Activated CD8-positive, alpha-beta memory T cell treated with anti-CD3 and anti-CD28 coated beads for 48 hours (primary cell): ENCODE measurements around the gene SCN8A.

Experiments
- DNase-seq, 3 experiments: peaks; one replicate each; pipeline ENCODE4 v3.0.0-alpha.2; 2020; ENCODE audit warnings: low read depth in 2 of 3, low spot score in 2 of 3

Gene SCN8A

GRCh38 chr12:51813931-51814310 lies 222.9 kb downstream of the SCN8A start:
- DNase-seq: no peak

- peak in 2 of 3 experiments; percentile 39 to 56 for DNase-seq
These were observed 223.5 kb downstream of the SCN8A start for GRCh38 chr12:51814311-51815088.

DNA sequence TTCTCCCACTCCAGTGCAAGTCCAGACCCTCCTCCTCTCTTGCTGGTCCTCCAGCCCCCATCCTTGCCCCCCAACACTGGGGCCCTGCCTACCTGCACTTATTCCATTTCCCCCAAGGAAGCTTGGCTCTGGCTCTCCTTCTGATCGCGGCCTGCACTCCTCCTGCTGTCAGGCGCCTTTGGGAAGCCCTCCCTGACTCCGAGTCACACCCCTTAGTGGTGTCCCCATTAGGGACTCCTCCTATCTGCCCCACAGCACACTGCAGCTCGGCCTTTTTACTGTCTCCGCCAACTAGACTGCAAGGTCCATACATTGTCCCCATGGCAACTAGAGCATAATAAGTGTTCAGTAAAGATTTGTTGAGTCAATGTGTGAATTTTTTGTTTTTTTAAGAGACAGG lies 224.5 kb downstream of the SCN8A start:
- no peak for DNase-seq

- DNase-seq: no peak
These were observed 226.3 kb downstream of the SCN8A start for GRCh38 chr12:51817027-51817953.

GRCh38 chr12:51818086-51818485 lies 227.1 kb downstream of the SCN8A start:
- no peak for DNase-seq

- DNase-seq: no peak
These were observed 227.7 kb downstream of the SCN8A start for GRCh38 chr12:51818566-51819300.

GRCh38 chr12:51819736-51820525 lies 228.9 kb downstream of the SCN8A start:
- DNase-seq: no peak

DNA sequence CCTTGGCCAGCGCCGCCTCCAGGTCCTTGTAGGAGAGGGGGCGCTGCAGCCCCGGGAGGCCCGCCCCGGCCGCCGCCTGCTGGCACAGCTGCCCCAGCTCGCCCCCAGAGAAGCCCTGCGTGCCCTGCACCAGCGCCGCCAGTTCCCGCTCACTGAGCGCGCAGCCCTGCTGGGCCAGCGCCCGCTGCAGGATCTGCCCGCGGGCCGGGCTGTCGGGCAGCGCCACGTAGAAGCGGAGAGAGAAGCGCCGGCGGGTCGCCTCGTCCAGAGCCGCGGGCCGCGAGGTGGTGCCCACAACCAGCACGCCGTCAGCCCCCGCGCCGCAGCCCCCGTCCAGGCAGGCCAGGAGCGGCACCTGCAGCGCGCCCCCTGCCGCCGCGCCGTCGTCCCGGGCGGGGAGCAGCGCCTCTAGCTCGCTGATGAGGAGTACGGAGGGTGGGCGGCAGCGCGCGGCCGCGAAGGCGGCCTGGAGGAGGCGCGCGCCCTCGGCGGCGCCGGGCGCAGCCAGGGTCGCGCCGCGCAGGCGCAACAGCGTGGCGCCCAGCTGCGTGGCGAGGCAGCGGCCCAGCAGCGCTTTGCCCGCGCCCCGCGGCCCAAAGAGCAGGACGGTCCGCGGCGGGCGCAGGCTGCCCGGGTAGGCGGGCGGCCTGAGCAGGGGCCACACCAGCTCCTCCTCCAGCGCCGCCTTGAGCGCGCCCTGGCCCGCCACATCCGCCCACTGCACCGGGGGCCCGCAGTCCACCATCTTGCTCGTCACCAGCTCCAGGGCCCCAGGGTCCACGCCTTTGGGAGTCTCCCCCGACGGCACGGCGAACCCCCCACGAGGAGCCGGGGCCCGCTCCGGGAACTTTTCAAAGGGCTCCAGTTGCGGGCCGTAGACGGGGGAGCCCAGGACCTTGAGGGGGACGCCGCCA lies 229.8 kb downstream of the SCN8A start:
- DNase-seq: peak; percentile 60 to 74 (median 67)

GRCh38 chr12:51821440-51822260 lies 230.6 kb downstream of the SCN8A start:
- no peak for DNase-seq

- DNase-seq: no peak
These were observed 231.2 kb downstream of the SCN8A start for GRCh38 chr12:51822261-51822616.

DNA sequence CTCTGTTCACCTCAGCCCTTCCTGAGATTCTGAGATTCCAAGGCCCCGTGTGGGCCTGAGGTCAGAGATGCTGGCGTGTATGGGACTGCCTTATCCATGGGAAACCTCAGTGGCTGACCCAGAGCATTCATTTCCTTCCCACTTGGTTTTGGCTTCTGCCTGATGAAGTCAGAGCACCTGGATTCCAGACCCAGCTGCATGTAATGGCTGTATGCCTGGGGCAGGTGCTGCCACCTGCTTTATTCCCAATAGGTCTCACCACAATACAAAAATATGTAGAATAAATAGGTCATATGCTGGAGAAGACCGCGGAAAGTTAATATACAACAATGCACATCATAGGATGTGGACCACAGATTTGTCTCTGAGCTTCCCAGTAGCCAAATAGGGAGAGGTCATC lies 231.9 kb downstream of the SCN8A start:
- no peak for DNase-seq

DNA sequence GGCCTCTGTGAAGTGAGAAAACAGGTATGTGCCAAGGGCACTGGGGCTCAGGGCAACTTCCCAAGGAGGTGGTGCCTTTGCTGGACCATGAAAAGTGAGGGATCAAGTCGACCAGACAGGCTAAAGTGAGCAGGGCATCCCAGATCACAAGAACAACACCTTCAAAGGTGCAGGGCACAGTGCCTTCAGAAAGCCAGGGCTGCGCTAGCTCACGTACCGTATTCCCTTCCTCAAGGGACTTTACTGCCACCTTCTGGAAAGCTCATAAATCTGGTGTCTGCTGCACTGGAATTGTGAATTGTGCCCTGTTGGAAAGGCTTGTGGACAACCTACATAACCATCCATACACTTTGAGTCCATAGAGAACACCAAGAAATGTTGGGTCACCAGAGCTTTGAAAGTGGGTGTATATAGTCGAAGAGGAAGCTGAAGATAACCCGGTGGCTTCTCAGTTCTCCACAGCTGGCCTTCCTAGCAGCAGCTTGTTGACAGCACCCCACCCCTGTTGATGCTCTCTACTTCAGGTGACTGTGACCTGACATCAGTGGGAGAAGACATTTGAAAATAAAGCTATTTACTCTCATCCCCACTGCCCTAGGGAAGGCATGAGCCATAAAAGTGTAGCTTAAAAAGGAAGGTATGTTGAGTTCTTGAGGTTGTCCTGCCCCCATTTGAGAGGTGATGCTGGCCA lies 233.0 kb downstream of the SCN8A start:
- DNase-seq: no peak

GRCh38 chr12:51825216-51825615 lies 234.2 kb downstream of the SCN8A start:
- no peak for DNase-seq

DNA sequence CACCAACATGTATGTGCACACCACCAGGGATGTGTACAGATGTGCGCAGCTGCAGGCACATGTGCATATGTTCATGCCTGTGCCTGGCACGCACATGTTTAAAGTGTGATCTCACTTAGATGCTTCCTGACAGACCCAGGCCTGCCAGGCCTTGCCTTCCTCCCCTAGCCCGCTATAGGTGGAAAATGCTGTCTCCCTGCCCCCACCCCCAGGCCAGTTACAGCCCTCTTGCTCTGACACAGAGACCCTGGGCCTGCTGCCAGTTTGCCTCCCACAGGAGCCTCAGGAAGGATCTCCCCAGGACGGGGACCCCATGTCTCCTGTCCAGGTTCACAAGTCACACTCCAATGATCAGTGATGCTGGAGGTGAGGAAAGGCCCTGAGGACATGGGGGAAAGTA lies 235.8 kb downstream of the SCN8A start:
- no peak for DNase-seq

GRCh38 chr12:51827925-51828818 lies 237.1 kb downstream of the SCN8A start:
- peak in 1 of 3 experiments; percentile 40 for DNase-seq

GRCh38 chr12:51829011-51829481 lies 238.0 kb downstream of the SCN8A start:
- no peak for DNase-seq

- no peak for DNase-seq
These were observed 238.6 kb downstream of the SCN8A start for GRCh38 chr12:51829641-51830040.
